Colon (tissue), 2 donors: Measurements from ENCODE around the gene TNS1.

Source experiments
- FAIRE-seq: peaks from 2 replicates; lab custom pipeline; 2012; peaks lifted over from hg19 to GRCh38; lab: Jason Lieb, UNC
- donor health status: control.
- donor health status: control.

The TNS1 gene

DNA sequence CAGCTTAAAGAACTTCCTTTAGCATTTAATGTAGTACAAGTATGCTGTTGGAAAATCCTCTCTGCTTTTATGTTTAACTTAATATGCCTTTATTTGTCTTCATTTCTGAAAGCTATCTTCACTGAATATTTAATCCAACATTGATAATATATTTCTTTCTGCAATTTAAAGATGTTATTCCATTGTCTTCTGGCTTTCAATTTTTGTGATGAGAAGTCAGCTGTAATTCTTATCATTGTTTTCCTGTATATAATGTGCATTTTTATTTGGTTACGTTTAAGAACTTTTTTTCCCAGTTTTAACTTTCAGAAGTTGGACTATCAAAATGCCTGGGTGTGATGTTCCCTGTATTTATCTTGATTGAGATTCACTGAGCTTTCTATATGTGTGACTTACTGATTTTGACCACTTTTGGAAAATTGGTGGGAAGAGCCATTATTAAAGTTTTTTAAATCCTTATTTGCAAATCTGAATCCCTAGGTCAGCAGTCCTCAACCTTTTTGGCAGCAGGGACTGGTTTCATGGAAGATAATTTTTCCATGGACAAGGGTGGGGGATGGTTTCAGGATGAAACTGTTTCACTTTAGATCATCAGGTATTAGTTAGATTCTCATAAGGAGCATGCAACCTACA is 241.0 kb downstream of the TNS1 start:
- FAIRE-seq = no peak

GRCh38 chr2:217759991-217760390 is 242.8 kb downstream of the TNS1 start:
- FAIRE-seq = no peak

DNA sequence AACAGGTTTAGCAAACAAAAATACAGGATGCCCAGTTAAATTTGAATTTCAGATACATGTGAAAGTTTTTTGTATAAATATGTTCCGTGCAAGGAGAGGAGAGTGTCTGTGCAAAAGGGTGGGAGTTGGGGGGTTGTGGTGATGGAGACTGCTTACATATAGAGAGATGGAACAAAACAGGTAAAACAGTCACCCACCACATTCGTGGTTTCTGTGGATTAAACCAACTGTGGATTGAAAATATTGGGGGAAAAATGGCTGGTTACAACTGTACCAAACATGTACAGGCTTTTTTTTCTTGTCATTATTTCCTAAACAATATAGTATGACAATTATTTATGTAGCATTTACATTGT is 245.7 kb downstream of the TNS1 start:
- FAIRE-seq = no peak

DNA sequence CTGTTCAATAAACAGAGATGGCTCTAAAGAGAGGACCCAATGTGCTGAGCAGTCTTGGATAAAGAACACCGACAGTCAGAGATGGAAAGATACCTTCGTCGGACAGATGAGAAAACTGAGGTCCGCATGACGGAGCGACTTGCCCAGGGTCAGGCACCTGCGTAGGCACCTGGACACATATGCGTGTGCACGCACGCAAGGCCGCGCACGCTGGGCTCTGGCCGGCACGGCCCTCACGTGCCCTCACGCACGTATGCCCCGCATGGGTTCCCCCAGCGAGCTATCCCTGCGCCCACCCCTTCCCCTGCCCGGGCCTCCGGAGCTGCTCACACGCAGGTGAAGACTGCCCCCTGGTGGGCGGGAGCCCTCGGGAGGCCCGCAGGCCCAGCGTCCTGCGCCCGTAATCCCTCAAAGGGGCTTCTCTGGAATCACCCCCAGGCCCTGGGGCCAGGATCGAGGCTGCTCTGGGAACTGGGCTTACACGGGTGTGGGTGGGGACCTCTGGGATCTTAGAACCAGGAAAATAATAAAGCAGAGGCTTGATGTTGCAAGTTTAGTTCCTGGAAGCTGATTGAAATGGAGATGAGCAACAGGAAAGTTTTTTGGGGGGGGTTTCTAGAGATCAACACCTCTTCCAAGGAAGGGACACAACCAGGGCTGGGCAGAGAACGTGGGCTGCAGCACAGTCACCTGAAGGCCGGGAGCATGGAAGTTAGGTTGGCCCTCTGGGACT is 246.3 kb downstream of the TNS1 start:
- no peak for FAIRE-seq

DNA sequence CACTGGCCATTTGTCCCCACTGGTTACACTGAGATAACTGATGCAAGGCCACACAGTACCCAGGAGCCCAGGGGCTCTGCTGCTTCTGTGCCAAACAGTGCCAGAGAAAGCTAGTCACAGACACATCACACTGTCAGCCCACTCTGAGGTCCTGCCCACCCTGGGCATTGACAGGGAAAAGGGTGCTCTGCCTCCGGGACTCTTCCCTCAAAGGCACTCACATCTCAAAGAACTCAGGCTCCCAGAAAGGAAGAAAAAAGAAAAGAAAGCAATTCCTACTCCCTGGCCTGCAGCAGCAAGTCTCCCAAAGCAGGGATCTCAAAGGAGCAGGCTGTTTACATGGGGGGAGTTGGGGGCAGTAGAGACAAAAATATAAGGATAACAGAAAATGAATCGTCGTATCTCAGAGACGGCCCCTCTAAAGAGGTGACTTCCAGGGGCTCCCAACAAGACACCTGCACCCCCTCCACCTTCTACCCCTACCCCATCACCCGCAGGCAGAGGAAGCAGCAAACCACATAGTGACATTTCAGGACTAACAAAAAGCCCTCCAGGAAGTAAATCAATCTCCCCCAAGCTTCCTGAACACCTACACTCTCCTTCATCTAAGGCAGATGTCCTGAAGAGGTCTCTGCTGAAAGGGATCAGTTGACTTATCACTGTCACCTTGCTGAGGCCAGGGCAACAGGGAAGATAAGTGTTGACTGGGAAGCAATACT is 247.6 kb downstream of the TNS1 start:
- FAIRE-seq = no peak

GRCh38 chr2:217753460-217754200 is 249.2 kb downstream of the TNS1 start:
- no peak for FAIRE-seq

GRCh38 chr2:217752714-217753459 is 249.9 kb downstream of the TNS1 start:
- no peak for FAIRE-seq

DNA sequence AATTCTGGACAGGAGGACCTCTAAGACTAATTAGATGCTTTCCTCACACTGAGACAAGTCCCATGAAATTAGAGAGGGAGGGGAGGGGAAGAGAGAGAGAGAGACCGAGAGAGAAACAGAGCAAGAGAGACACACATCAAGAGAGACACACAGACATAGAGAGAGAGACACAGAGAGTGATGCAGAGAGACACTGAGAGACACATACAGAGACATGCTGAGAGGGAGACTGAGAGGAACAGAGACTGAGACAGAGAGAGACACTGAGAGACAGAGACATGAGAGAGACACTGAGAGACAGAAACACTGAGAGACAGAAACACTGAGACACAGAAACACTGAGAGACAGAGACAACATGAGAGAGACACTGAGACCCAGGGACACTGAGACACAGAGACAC is 250.8 kb downstream of the TNS1 start:
- no peak for FAIRE-seq

GRCh38 chr2:217751192-217751591 is 251.6 kb downstream of the TNS1 start:
- no peak for FAIRE-seq
